Renal cortex interstitium (tissue), 11 donors: Measurements from ENCODE around the gene RNF167. TPM values are rescaled to one million over a fixed set of nuclear protein-coding genes. Genes with fewer than 3 reads are reported as not detected.

Experiments
- DNase-seq, 11 donors: peaks; one replicate each; pipeline ENCODE4 v3.0.0-alpha.2; 2013; ENCODE audit warnings: low read depth in 9 of 11, low spot score in 4 of 11; ENCODE audit errors: extremely low read depth in 1 of 11
- polyA plus RNA-seq, 3 donors: library from polyadenylated mRNA; unstranded; fragments of 120-200 nt; gene quantifications; one replicate each; pipeline ENCODE4 v1.2.1, GENCODE V29; 2013; ENCODE audit not compliant: insufficient read length in 3 of 3

RNF167 gene
- polyA plus RNA-seq, 3 donors: 125 to 146 (median 134) TPM

DNA sequence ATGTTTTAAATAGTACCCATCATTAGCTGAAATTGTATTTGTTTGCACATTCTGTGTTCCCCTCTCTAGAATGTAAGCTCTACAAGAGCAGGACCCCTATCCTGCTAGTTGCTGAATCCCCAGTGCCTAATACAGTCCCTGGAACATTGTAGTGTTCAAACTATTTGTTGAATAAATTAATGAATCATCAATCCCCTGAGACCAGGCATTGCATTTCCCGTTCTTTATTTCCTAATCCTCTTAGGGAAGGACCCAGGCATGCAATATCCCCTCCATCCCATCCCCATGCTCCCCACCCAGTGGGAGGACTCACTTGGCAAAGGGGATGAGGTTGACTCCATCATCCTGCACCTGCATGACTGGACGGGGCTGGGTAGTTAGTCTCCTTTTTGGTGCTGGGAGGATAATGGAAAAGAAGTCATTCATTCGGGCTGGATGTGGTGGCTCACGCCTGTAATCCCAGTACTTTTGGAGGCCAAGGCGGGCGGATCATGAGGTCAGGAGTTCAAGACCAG lies 54.1 kb downstream of the RNF167 start:
- no peak for DNase-seq

Other genes starting within 250 kb of the RNF167 start
- gene PELP1, start 236.1 kb upstream of the RNF167 start, polyA plus RNA-seq: 10 to 100 TPM; 45.7 to 56.2 (median 50.0) TPM
- 10 to 100 TPM; 29.8 to 39.0 (median 35.1) TPM for gene ARRB2, start 229.6 kb upstream of the RNF167 start, polyA plus RNA-seq
- gene MED11, start 208.8 kb upstream of the RNF167 start, polyA plus RNA-seq: 10 to 100 TPM; 24.9 to 29.4 (median 26.9) TPM
- 1 to 10 TPM in 1 of 3 donors, under 1 TPM in 2; 0.46 to 1.7 (median 0.50) TPM for gene ZMYND15, start 200.4 kb upstream of the RNF167 start, polyA plus RNA-seq
- 10 to 100 TPM; 10.1 to 23.2 (median 10.8) TPM for gene CXCL16, start 200.3 kb upstream of the RNF167 start, polyA plus RNA-seq
- 1 to 10 TPM; 1.8 to 3.1 (median 2.8) TPM for gene TM4SF5, start 168.4 kb upstream of the RNF167 start, polyA plus RNA-seq
- 1 to 10 TPM in 1 of 3 donors, under 1 TPM in 2; 0.78 to 1.7 (median 0.96) TPM for gene VMO1, start 153.9 kb upstream of the RNF167 start, polyA plus RNA-seq
- gene GLTPD2, start 151.3 kb upstream of the RNF167 start, polyA plus RNA-seq: 10 to 100 TPM in 2 of 3 donors, 1 to 10 TPM in 1; 6.7 to 11.3 (median 10.5) TPM
- 100 to 1,000 TPM; 123 to 139 (median 126) TPM for gene PSMB6, start 144.1 kb upstream of the RNF167 start, polyA plus RNA-seq
- 10 to 100 TPM; 34.3 to 51.2 (median 38.1) TPM for gene PLD2, start 133.1 kb upstream of the RNF167 start, polyA plus RNA-seq
- gene MINK1, start 106.9 kb upstream of the RNF167 start, polyA plus RNA-seq: 10 to 100 TPM; 59.4 to 70.7 (median 66.3) TPM
- gene C17orf107, start 40.7 kb upstream of the RNF167 start, polyA plus RNA-seq: 1 to 10 TPM; 1.5 to 3.0 (median 1.8) TPM
- 1 to 10 TPM; 1.4 to 2.8 (median 1.8) TPM for gene CHRNE, start 37.2 kb upstream of the RNF167 start, polyA plus RNA-seq
- 1 to 10 TPM; 1.9 to 2.2 (median 2.0) TPM for gene GP1BA, start 8.0 kb upstream of the RNF167 start, polyA plus RNA-seq
- gene SLC25A11, start 222 bp upstream of the RNF167 start, polyA plus RNA-seq: 10 to 100 TPM; 62.9 to 81.6 (median 76.1) TPM
- gene PFN1, start 8.3 kb downstream of the RNF167 start, polyA plus RNA-seq: 100 to 1,000 TPM; 350 to 480 (median 397) TPM
- 10 to 100 TPM; 20.3 to 36.4 (median 29.5) TPM for gene ENO3, start 10.9 kb downstream of the RNF167 start, polyA plus RNA-seq
- gene SPAG7, start 27.5 kb downstream of the RNF167 start, polyA plus RNA-seq: 100 to 1,000 TPM in 1 of 3 donors, 10 to 100 TPM in 2; 86.7 to 105 (median 92.6) TPM
- gene CAMTA2, start 47.4 kb downstream of the RNF167 start, polyA plus RNA-seq: 10 to 100 TPM; 23.9 to 35.5 (median 24.3) TPM
- gene INCA1, start 57.3 kb downstream of the RNF167 start, polyA plus RNA-seq: 1 to 10 TPM; 7.2 to 8.0 (median 7.2) TPM
- gene KIF1C, start 57.7 kb downstream of the RNF167 start, polyA plus RNA-seq: 10 to 100 TPM; 76.8 to 97.2 (median 87.3) TPM
- gene SLC52A1, start 95.2 kb downstream of the RNF167 start, polyA plus RNA-seq: under 1 TPM; 0.16 to 0.47 (median 0.16) TPM
- gene ZFP3, start 138.2 kb downstream of the RNF167 start, polyA plus RNA-seq: 10 to 100 TPM; 13.9 to 16.7 (median 14.9) TPM
- 10 to 100 TPM; 22.6 to 50.4 (median 23.8) TPM for gene ZNF232, start 171.6 kb downstream of the RNF167 start, polyA plus RNA-seq
- 10 to 100 TPM in 1 of 3 donors, 1 to 10 TPM in 2; 2.9 to 10.4 (median 7.7) TPM for gene USP6, start 175.8 kb downstream of the RNF167 start, polyA plus RNA-seq